ENCODE data around the gene KCTD7.
"Not testable (repeated sequence)": the region's sequence is repeated elsewhere in the genome, so short reads cannot be mapped to it uniquely, and the experiment has no call there.

KCTD7 gene

DNA sequence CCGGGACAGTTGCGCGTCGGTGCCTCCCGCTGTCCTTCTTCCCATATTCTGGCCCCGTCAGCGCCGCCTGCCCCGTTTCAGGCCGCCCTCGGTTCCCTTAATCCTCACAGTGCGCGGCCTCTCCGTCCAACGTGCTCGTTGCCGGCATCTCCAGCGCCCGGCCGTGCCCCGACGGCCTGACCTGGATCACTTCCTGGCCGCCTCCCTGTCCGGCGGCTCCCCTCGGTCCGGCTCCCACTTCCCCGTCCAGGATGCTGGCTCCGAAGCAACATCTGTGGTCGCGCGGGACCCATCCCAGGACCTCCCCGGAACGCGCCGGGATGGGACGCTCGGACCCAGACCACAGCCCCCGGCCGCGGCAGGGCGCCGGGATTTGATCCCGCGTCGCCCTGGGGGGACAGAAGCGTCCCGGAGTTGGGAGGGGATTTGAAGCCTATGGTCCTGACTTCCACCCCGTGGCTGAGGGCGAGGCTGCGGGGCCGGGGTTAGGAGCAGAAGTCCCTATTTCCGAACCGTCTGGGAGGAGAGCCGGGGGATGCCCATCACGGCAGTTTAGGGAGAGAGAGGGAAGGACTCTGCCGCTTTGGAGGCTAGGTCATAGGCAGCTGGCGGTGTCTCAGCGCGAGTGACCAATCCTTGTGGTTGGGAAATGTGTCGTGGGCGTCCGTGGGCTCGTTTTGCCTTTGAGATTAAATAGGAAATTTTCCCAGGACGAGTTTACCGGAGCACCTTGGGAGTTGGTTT is 53.8 kb downstream of the KCTD7 start:
- peak in 1 of 2 donors; percentile 16 for DNase-seq

- DNase-seq, result not testable (repeated sequence)
Observed at GRCh38 chr7:66683094-66683769, 54.6 kb downstream of the KCTD7 start.

- DNase-seq, result no peak
Observed at GRCh38 chr7:66683770-66684123, 55.1 kb downstream of the KCTD7 start.

GRCh38 chr7:66685663-66686062 is 57.0 kb downstream of the KCTD7 start:
- not testable (repeated sequence) for DNase-seq

- DNase-seq, result no peak
Observed at GRCh38 chr7:66687186-66687585, 58.5 kb downstream of the KCTD7 start.

- not testable (repeated sequence) for DNase-seq
Observed at GRCh38 chr7:66687672-66688071, 59.0 kb downstream of the KCTD7 start.

- DNase-seq, result no peak
Observed at GRCh38 chr7:66689081-66689480, 60.4 kb downstream of the KCTD7 start.

GRCh38 chr7:66693331-66693730 is 64.7 kb downstream of the KCTD7 start:
- DNase-seq, result no peak

Data from stimulated activated CD4-positive, alpha-beta T cell treated with anti-CD3 and anti-CD28 coated beads, Interleukin-2, amount 100 ng/mL, for 24 hours (primary cell).